Hepatic stellate cell (primary cell): ENCODE data around the gene CCDC24.

Experiments used
- DNase-seq: peaks from one replicate; pipeline ENCODE4 v3.0.0; 2011; ENCODE audit warnings: low spot score

Gene CCDC24

GRCh38 chr1:43981135-43981491, 10.3 kb upstream of the CCDC24 start:
- DNase-seq: no peak

- DNase-seq: no peak
Measured at GRCh38 chr1:43981636-43982035, 9.8 kb upstream of the CCDC24 start.

DNA sequence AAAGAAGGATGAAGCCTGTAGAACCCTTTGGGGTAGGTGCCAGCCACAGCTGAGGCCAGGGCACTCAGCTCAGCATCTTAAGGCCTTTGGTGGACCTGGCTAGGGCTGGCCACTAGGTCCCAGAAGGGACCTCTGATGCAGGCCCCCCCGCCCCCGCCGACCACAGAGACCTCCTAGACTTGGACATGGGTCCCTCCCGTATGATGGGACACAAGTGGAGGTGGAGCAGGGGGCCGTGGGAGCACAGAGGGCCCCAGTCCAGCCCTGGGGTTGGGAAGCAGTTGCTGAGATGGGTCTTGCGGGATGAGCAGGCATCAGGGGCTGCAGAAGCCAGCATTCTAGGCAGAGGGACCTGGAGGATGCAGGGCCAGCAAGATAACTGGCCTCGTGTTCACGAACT, 9.2 kb upstream of the CCDC24 start:
- DNase-seq: no peak

DNA sequence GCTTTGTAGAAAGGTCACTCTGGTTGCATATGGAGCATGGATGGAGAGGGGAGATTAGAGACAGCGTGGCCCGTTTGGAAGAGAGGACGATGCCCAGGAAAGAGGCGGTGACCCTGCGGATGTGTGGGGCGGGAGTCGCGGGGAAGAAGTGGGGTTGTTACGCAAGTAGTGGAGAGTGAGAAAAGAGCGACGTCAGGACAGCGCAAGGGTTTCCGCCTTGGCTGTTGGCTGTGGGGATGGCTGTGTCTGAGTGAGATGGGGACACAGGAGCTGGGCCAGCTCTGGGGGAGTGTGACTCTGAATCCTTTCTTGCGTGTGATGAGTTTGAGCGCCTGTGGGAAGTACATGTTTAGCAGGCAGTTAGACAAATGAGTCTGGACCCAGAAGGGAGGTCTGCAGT, 8.6 kb upstream of the CCDC24 start:
- DNase-seq: no peak

DNA sequence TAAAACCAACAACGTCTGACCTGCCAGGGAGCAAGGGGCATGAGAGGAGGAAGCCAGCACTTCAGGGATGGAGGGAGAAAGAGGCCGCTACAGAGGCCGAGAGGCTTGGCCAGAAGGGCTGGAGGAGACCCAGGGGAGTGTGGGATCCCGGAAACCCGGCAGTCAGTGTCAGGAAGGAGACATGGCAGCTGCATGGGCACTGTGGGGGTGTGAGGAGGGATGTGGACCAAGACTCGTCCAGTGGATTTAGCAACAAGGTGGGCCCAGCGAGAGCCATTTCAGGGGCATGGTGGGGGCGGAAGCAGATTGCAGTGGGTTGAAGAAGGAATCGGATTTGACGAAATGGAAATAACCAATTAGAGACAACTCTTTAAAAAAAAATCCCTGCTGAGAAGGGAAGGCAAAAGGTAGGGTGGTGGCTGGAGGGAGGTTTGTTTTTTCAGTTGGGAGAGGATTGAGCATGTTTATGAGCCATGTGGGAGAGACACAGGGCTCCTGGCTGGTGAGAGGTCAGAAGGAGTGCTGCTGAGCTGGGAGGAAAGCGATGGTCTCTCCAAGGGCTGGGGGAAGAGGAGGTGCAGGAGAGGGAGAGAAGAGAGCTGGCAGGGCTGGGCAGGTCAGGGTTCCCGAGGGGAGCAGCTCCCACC, 8.0 kb upstream of the CCDC24 start:
- no peak for DNase-seq

DNA sequence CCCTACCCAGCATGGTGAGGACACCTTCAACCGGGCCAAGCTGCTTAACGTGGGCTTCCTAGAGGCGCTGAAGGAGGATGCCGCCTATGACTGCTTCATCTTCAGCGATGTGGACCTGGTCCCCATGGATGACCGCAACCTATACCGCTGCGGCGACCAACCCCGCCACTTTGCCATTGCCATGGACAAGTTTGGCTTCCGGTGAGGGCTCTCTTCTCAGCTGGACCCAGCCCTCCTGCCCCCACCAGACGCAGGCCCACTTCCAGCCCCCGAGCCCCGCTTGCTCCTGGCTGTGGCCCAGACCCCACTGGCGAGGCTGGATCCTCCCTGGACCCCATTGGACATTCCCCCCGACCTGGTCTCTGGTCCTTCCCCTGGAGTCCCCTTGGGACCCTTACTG, 6.5 kb upstream of the CCDC24 start:
- no peak for DNase-seq

- DNase-seq: no peak
Measured at GRCh38 chr1:43985984-43986595, 5.3 kb upstream of the CCDC24 start.

DNA sequence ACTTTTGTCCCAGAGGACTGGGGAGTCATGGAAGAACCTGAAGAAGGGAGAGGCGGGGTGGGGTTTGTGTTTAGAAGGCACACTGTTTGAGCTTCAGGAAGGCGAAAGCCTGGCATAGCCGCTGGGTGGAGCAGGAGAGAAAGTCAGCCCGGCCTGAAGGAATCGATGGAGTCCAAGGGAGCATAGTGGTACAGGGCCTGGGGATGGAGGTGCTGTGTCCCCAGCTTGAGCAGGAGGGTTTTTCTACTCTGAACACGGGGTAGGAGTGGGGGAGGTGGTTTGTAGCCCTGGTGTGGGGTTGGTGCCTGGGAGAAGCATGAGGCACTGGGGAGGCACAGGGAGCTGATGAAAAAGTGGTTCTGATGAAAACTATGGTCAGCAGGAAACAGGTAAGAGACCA, 4.7 kb upstream of the CCDC24 start:
- no peak for DNase-seq

DNA sequence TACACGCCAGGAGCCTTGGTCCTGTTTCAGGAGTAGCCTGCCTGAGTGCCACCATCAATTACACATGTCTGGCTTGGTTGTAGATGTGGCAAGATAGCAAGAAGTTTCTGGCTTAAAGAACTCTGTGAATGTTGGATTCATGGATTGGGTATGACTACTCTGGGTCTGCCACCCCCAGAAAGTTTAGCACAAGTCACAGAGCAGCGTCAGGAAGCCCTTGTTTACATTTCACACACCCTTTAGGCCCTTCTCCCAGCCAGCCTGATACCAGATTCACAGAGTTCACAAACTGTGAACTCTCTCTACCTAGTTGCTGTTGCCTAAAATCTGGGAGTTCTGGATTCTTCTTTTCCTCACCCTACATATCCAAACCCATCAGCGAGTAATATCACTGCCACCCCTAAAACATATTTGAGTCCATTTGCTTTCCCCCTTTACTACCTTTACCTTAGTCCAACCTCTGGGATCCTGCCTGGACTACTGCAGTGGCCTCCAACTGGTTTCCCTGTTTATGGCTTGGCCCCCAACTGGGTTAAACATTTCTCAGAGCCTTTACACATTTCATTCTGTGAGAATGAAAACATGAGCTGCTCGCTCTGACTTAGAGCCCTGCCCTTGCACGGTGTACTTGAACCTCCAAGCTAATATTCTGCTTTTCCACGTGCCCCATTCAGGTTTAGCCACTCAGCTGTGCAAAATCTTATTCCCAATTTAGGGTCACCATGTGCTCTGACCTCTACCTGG, 4.1 kb upstream of the CCDC24 start:
- DNase-seq: no peak

GRCh38 chr1:43990271-43991199, 864 bp upstream of the CCDC24 start:
- DNase-seq: no peak

DNA sequence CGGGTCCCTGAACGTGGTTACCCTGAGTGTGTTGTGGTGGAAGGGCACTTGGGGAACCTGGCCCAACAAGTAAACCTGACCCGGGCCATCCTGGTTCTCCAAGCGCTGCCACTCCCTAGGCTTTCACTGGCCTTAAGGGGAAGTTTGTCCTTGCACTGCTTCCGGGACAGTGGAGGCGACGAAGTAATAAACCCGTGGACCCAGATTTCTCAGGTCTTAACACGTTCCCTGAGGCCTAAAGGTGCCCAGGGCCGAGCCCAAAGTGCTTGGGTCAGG, 261 bp upstream of the CCDC24 start:
- no peak for DNase-seq

GRCh38 chr1:43992232-43992995, 1.0 kb downstream of the CCDC24 start:
- DNase-seq: no peak

- DNase-seq: no peak
Measured at GRCh38 chr1:43993206-43993914, 2.0 kb downstream of the CCDC24 start.

DNA sequence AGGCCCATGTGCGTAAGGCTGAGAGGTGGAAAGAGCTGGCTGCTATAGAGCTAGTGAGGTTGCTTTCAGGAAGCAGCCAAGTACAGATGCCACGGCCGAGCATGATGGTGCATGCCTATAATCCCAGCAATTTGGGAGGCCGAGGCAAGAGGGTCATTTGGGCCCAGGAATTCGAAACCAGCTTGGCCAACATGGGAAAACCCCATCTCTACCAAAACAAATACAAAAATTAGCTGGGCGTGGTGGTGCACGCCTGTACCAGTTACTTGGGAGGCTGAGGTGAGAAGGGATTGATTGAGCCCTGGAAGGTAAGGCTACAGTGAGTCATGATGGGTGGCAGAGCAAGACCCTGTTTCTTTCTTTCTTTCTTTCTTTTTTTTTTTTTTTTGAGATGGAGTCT, 2.7 kb downstream of the CCDC24 start:
- no peak for DNase-seq

DNA sequence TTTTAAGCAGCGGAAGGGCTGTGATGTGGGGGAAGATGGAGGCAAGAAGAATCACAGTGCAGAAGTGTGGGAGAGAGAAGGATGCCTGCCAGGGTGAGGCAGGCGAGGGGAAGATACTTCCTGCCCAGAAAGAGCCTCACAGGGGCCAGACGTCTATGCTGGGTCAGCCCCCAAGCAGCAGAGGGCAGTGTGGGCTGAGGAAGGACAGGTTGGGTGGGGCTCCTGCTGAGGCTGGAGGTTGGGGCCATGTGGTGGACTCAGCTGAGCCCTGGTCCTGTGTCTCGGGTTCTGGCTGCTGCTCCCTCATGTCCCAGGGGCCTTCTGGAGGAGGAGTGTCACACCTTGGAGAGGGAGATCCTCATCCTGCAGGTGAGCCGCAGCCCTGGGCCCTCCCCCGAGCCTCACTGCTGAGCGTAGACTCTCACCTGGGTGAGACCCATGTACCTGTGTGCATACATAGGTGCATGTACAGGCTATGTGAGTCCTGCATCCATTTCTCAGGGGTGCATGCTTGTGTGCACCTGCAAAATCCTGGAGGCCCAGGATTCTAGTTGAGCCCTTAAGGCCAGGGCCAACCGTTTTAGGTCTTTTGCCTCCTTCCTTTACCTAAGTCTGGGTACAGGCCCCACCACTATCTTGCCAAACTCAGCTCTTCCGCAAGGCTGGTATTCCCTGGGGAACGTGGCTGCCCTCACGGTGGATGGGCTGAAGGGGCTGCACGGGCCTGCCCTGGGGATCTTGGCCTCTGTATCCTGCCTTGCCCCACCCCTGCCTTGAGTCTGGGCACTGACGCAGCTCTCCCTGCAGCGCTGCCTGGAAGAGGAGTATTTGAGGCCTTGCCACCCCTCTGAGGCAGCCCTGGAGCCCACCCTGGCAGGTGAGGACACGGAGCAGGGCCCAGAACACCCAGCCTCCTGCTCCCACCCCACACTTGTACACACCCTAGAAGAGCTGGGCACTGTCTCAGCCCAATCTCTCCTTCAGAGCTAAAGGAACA, 3.7 kb downstream of the CCDC24 start:
- DNase-seq: peak; percentile 52

DNA sequence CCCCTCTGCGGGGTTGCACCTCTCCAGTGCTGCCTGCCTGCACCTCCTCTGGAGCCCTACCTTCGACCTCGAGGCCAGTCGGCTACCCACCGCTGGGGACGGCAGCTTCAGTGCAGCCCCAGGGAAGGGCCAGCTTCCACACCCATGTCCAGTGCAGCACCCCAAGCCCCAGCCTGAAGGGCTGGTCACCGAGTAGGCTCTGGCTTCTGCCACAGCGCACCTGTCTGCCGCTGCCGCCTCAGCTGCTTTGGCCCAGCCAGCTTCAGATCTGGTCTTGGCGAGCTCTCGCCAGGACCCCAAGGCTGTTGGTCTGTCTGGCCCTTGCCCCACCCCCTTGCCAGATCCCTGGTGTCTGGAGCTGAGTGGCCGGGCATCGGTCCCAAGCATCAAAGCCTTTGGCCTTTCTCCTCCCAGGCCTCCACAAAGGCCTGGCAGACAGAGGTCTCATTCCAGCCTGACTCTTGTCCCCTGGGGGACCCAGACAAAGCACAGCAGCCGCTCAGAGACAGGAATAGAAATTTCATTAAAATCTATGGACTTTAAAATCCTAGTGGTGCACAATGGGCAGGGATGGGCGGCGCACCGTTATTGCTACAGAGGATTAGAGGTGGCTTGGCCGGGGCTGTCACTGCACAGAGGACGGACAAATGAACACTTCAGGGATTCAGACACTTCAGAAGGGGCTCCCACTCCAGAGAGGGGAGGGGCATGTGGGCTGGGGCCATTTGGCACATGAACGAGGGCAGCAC, 4.8 kb downstream of the CCDC24 start:
- DNase-seq: no peak

DNA sequence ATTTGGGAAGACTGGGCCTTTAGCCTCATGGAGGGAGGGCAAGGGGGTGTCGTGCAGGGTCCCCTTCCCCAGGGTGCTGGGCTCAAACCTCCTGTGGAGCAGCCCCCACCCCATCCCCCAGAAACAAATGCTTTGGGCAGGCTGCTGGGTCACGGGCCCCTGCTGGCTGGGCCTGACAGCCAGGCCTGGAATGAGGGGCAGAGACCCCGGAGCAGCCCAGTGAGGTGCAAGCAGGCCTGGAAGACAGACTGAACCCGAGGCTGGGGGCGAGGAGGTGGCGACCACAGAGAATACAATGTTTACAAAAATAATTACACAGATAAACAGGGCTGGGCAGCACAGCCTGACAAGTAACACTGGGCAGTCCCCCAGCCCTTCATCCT, 5.3 kb downstream of the CCDC24 start:
- DNase-seq: no peak

GRCh38 chr1:43997295-43997999, 6.0 kb downstream of the CCDC24 start:
- DNase-seq: no peak

- no peak for DNase-seq
Measured at GRCh38 chr1:43998000-43998378, 6.6 kb downstream of the CCDC24 start.
